Measurements from ENCODE around the gene YY1.

GRCh38 chr14:100252684-100253083 is 13.7 kb downstream of the YY1 start:
- TF ChIP-seq CTCF (IDR thresholded peaks at IDR 0.05) (no peak), POLR2A (IDR thresholded peaks at IDR 0.05) (no peak), POLR2AphosphoS5 (IDR thresholded peaks at IDR 0.05) (no peak)
